Fibroblast of pulmonary artery (primary cell): ENCODE data around the gene ATAD3C.
"Not testable (repeated sequence)": the region's sequence is repeated elsewhere in the genome, so short reads cannot be mapped to it uniquely, and the experiment has no call there.

ENCODE experiments used
- DNase-seq: peaks from one replicate; pipeline ENCODE4 v3.0.0-alpha.2; 2010; ENCODE audit warnings: low read depth
- H3K4me3 ChIP-seq: replicated peaks from 2 replicates; pipeline ENCODE4 v1.5.1; 2011; ENCODE audit warnings: low read depth, mild to moderate bottlenecking, control low read depth, low read length, moderate library complexity
- TF ChIP-seq, protein P1 (sequence below): IDR thresholded peaks from 2 replicates; pipeline ENCODE4 v1.5.1; 2011; ENCODE audit warnings: mild to moderate bottlenecking, control low read depth, low read length, inconsistent platforms; ENCODE audit errors: missing control alignments

The ATAD3C gene

DNA sequence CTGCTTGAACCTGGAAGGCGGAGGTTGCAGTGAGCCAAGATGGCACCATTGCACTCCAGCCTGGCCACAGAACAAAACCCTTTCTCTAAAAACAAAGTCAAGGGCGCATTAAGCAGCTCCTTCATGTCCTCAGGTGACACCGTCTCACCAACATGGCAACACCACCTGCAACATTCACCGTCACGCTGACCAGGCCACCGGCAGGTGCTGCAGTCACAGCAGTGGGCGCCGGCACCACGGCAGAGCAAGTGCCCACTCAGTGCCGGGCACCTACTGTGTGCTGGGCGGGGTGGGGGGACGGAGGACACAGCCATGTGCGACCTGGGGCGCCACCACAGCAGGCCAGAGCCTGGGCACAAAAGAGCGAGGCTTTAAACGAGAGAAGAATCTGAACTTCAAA is 34.2 kb downstream of the ATAD3C start:
- H3K4me3 ChIP-seq, result no peak overlapping the region
- DNase-seq, result no peak
- TF ChIP-seq, protein P1, sequence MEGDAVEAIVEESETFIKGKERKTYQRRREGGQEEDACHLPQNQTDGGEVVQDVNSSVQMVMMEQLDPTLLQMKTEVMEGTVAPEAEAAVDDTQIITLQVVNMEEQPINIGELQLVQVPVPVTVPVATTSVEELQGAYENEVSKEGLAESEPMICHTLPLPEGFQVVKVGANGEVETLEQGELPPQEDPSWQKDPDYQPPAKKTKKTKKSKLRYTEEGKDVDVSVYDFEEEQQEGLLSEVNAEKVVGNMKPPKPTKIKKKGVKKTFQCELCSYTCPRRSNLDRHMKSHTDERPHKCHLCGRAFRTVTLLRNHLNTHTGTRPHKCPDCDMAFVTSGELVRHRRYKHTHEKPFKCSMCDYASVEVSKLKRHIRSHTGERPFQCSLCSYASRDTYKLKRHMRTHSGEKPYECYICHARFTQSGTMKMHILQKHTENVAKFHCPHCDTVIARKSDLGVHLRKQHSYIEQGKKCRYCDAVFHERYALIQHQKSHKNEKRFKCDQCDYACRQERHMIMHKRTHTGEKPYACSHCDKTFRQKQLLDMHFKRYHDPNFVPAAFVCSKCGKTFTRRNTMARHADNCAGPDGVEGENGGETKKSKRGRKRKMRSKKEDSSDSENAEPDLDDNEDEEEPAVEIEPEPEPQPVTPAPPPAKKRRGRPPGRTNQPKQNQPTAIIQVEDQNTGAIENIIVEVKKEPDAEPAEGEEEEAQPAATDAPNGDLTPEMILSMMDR, result no peak

DNA sequence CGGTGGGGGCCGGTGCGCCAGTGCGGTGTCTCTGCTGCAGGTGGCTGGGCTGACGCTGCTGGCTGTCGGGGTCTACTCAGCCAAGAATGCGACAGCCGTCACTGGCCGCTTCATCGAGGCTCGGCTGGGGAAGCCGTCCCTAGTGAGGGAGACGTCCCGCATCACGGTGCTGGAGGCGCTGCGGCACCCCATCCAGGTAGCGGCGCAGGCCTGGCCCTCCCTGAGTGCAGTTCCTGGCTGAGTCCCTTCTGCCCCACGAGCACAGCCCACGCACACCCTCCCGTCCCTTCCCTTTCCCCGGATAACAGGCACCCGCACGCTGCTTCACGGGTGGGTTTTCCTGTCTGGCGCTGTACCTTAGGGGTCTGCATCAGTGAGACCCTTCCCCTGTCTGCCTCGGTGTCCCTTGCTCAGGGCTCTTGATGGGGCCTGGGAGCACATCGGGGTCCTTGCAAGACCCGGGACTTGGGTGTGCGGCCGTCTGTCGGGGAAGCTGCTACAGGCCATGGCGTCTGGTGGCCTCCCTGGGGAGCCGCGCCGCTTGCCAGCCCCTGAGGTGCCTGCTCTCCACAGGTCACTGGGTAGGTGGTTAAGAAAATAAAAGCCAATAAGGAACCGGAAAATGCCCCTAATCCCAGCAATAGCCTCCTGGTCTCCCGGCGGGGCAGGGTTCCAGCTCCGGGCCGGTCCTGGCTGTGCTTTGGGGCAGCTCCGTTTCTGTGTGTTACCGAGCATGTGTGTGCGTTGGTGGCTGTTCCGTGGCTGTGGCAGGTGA is 35.7 kb downstream of the ATAD3C start:
- H3K4me3 ChIP-seq, DNase-seq: not testable (repeated sequence)

DNA sequence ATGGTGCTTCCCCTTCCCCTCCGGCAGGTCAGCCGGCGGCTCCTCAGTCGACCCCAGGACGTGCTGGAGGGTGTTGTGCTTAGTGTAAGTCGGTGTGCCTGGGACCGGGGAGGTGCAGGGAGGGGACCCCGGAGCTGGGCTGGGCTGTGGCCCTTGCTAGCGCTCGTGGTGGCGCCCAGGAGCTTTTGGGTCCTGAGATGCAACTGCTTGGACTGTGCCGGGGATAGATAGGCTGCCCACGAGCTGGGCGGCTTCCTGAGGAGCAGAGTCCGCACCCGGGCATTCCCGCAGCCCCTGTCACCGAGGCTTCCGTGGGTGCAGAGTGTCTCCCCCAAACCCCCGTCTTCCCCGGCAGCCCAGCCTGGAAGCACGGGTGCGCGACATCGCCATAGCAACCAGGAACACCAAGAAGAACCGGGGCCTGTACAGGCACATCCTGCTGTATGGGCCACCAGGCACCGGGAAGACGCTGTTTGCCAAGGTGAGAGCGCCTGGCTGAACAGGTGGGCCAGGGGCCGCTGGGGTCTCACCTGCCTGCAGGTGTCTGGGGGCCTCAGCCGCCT is 36.3 kb downstream of the ATAD3C start:
- H3K4me3 ChIP-seq, DNase-seq: not testable (repeated sequence)

DNA sequence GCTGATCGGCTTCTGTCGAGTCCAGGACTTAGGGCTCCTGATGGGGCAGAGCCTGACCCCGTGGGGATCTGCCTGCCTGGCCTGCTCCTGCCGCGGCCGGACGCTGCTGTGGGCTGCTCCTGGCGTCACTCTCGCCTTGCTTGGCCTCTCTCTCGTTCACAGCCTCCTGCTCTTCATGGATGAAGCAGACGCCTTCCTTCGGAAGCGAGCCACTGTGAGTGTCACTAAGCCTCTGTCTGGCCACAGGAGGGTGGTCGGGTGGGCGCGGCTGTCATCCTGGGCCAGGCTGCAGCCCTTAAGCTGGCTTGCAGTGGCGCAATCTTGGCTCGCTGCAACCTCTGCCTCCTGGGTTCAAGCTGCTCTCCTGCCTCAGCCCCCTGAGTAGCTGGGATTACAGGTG is 38.2 kb downstream of the ATAD3C start:
- no peak overlapping the region for H3K4me3 ChIP-seq
- TF ChIP-seq, protein P1, result no peak
- DNase-seq, result no peak

DNA sequence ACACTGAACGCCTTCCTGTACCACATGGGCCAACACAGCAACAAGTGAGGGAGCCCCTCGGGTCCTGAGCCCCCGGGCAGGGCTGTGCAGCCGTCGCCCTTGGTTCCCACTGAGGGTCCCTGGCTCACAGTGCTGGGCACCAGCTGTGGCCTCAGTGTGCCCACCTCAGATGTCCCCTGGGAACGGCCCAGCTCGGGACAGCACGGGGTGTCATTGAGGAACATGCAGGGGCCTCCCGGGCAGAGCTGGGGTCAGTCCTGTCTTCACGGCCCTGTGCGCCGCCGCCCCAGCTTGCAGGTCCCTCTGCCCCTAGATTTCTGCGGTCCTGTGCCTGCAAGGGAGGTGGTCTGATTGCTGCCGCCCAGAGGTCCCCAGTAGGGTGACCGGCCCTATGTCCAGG is 39.7 kb downstream of the ATAD3C start:
- TF ChIP-seq, protein P1, result no peak
- H3K4me3 ChIP-seq, result no peak overlapping the region
- DNase-seq, result no peak

DNA sequence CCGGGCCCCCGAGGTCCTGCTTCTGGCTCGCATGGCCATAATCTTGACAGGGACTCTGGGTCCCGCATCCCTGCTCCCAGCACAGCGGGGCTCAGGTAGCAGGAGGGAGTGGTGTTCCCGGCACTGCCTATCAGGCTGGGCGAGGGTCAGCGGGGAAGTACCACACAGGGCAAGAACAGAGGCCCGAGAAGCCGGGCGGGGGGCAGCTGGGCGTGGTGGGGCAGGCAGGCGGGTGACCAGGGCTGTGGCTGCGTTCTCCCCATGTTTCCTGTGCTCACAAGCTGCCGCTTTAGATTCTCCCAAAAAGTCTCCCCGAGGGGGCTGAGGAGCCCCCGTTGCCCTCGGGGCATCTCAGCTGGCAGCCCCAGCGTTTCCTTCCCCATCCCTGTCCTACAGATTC is 40.4 kb downstream of the ATAD3C start:
- no peak overlapping the region for H3K4me3 ChIP-seq
- TF ChIP-seq, protein P1, result no peak
- no peak for DNase-seq

DNA sequence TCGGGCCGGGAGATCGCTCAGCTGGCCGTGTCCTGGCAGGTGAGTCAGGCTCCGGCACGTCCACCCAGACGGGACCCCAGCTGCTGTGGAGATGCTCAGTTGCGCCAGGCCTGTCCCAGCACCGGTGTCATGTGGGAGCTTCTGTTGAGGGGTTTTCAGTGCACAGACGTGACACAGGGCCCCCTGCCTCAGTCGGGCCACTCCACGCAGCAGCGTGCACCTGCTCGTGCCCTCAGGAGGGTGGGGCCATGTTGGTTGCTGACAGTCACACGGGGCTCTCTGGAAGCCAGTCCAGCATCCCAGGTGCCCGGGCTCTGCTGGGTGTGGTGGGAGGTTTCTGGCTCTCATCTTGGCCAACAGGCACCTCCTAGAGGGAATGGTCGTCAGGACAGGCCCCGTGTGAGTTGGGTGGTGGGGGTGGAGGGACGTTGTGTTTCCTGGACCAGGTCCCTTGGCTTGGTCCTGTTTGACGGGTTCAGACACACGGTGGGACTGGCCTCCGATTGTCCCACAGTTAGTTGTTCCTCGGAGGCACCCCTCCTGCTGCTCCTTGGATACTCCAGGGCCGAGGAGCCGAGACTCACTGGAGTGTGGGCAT is 41.2 kb downstream of the ATAD3C start:
- TF ChIP-seq, protein P1, result no peak
- H3K4me3 ChIP-seq, result no peak overlapping the region
- DNase-seq, result no peak

DNA sequence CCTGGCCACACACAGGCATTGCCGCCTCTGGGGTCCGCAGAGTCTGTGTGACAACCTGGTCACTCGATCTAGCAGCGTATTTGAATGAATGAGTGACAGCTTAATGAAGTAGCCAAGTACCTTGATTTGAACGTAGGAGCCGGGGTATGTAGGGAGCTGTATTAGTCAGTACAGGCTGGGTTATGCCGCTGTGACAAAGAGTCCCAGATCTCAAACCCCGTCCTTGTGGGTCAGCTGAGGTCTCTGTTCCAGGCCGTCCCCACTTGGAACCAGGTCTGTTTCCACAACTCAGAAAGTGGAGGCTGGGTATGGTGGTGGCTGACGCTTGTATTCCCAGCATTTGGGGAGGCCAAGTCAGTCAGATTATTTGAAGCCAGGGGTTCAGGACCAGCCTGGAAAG is 42.1 kb downstream of the ATAD3C start:
- no peak for DNase-seq
- TF ChIP-seq, protein P1, result no peak
- no peak overlapping the region for H3K4me3 ChIP-seq

DNA sequence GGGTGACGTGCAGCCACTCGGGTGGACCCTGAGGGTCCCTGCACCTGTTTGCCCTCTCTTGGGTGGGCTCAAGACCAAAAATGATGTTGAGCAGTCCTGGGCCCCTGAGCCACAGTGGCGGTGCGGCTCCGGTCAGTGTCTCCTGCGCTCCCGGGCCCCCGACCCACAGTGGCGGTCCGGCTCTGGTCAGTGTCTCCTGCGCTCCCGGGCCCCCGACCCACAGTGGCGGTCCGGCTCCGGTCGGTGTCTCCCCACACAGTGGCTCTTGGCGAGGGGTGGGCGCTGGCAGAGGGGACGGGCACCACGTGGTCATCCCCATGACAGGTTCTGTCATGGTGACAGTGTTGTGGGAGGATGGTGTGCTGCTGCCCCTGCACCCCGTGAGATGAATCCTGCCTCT is 44.8 kb downstream of the ATAD3C start:
- not testable (repeated sequence) for DNase-seq, H3K4me3 ChIP-seq

DNA sequence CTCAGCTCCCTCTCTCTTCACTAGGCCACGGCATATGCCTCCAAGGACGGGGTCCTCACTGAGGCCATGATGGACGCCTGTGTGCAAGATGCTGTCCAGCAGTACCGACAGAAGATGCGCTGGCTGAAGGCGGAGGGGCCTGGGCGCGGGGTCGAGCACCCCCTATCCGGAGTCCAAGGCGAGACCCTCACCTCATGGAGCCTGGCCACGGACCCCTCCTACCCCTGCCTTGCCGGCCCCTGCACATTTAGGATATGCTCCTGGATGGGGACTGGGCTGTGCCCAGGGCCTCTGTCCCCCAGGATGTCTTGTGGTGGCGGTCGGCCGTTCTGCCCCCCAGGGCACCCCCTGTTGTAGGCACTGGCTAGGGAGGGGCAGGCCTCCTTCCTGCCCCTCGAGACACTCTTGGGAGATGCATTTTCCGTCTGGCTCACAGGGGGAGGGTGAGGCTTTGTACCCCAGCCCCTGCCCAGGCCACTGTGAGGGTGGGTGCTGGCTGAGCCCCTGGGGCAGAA is 46.0 kb downstream of the ATAD3C start:
- not testable (repeated sequence) for DNase-seq, H3K4me3 ChIP-seq
